Lower leg skin (tissue), 4 donors: ENCODE data around the gene PAQR7. TPM values are rescaled to one million over a fixed set of nuclear protein-coding genes. Genes with fewer than 3 reads are reported as not detected.

Experiments
- DNase-seq, 2 donors: peaks; one replicate each; pipeline ENCODE4 v3.0.0-alpha.2; 2019; ENCODE audit warnings: low spot score in 2 of 2
- H3K4me3 ChIP-seq: fragments of 200-600 bp; sonication (generic); 2 replicates; pipeline ENCODE4 v1.5.1; 2017; ENCODE audit warnings: mild to moderate bottlenecking, low read depth; ENCODE audit not compliant: poor library complexity, severe bottlenecking
- CTCF ChIP-seq, 3 donors: fragments of 450-650 bp; IDR thresholded peaks; one replicate each; pipeline ENCODE4 v1.5.1; 2016; ENCODE audit warnings: antibody characterized with exemption in 3 of 3, mild to moderate bottlenecking in 3 of 3, moderate library complexity in 2 of 3
- POLR2A ChIP-seq, 2 donors: fragments of 450-650 bp; IDR thresholded peaks; one replicate each; pipeline ENCODE4 v1.6.1; 2016 to 2017; ENCODE audit warnings: antibody characterized with exemption in 2 of 2, mild to moderate bottlenecking in 1 of 2, moderate library complexity in 1 of 2
- WGBS, 2 donors: methylation state at CpG; one replicate each; pipeline ENCODE4 v1.1.5; 2018; 5-methylcytosine and 5-hydroxymethylcytosine counted together
- intact Hi-C: fragments of 100-400 bp; cut with DNase I; formaldehyde crosslinking; loops from one replicate; pipeline ENCODE4 v1.15.0; 2023; ENCODE audit warnings: low total_unique reads
- total RNA-seq, 4 donors: library from RNA; depleted of rRNA; stranded (reverse); fragments of >200 nt; gene quantifications; one replicate each; pipeline ENCODE4 v1.1.0, GENCODE V29; 2016

PAQR7 gene
- 10 to 100 TPM; 20.1 to 29.6 (median 24.4) TPM for total RNA-seq

GRCh38 chr1:25875154-25875855, at the start of gene PAQR7:
PAQR7 (minus strand) TSS chr1:25875708; CDS start chr1:25863839, 11,869 bp downstream.
- 0 to 2% methylated on average over 33 to 48 of the region's 75 CpGs for WGBS, 2 donors
- DNase-seq, result peak; percentile 51 to 91
- intact Hi-C loops, result no loop called here
- peak within 1 kb of the TSS; percentile 62 for H3K4me3 ChIP-seq
- TF ChIP-seq POLR2A (IDR thresholded peaks at IDR 0.05) (no peak), CTCF (IDR thresholded peaks at IDR 0.05) (no peak)

DNA sequence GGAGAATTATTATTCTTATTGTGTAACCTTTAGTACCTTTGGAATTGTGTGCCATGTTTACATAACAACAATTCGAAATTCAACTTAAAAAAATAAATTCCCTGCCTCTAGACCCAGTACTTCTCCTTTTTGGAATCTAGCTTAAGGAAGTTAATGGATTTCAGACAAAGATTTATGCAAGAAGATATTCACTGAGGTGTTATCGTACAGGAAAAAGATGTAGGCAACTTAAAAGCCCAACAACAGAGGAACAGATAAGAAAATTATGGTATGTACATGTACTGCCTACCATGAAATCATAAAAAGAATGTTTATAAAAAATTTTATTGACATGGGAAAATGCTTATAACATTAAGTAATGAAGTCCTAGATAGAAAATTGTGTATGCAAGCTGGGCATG, 48.9 kb upstream of the PAQR7 start:
- intact Hi-C loops, result no loop called here
- no peak overlapping the region for H3K4me3 ChIP-seq
- WGBS, 2 donors, result 66 to 81% methylated on average over 2 of the region's 2 CpGs
- DNase-seq, result no peak
- TF ChIP-seq POLR2A (IDR thresholded peaks at IDR 0.05) (no peak), CTCF (IDR thresholded peaks at IDR 0.05) (no peak)

DNA sequence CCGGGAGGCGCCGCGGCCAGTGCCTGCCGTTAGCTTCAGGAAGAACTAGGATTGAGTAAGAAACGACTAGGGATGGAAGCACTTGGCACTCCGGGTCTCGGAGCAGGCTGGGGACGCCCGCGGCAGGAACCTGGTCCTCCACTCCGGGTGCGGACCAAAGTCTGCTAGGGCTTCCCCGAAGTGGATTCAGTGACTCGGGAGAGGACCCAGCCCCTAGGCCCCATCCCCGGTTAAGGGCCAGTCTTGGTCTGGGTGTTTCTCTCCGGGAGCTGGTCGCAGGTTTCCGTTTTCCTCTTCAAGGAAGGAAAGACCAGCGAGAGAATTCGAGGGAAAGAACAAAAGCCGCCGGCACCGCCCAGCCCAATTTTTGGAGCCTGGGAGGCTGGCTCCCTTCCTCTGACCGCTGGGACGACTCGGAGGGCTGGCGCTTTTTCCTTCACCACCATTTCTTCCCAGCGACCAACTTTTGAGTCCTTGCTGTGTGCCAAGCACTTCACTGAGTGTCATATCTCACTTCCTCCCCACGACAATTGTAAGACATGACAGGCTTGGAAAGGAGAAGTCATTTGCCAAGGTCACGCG, 47.6 kb upstream of the PAQR7 start:
- H3K4me3 ChIP-seq, result peak overlapping the region; percentile 46
- TF ChIP-seq CTCF (IDR thresholded peaks at IDR 0.05) (no peak), POLR2A (IDR thresholded peaks at IDR 0.05) (peak in 1 of 2 donors; percentile 5)
- WGBS, 2 donors, result 1 to 2% methylated on average over 29 to 31 of the region's 32 CpGs
- peak in 1 of 2 donors; percentile 91 for DNase-seq
- intact Hi-C loops, result no loop called here

GRCh38 chr1:25922056-25922970, 46.8 kb upstream of the PAQR7 start:
- 17 to 22% methylated on average over 20 to 27 of the region's 49 CpGs for WGBS, 2 donors
- intact Hi-C loops, result no loop called here
- H3K4me3 ChIP-seq, result peak overlapping the region; percentile 46
- DNase-seq, result peak in 1 of 2 donors; percentile 87
- no peak for TF ChIP-seq POLR2A (IDR thresholded peaks at IDR 0.05)
- no peak for TF ChIP-seq CTCF (IDR thresholded peaks at IDR 0.05)

- no peak for TF ChIP-seq POLR2A (IDR thresholded peaks at IDR 0.05)
- TF ChIP-seq CTCF (IDR thresholded peaks at IDR 0.05), result no peak
- no peak overlapping the region for H3K4me3 ChIP-seq
- 85 to 88% methylated on average over 11 of the region's 11 CpGs for WGBS, 2 donors
- DNase-seq, result no peak
- intact Hi-C loops, result no loop called here
Measured at GRCh38 chr1:25918615-25919014, 43.1 kb upstream of the PAQR7 start.
